ENCODE results near the gene ZSCAN9. TPM values are rescaled to one million over a fixed set of nuclear protein-coding genes. Genes with fewer than 3 reads are reported as not detected.
A peak's percentile ranks its signal among the peaks of the same experiment; 100 is the strongest.

Gene ZSCAN9
- total RNA-seq, 2 experiments from 2014 or later, result 1.7 to 1.8 TPM

- CTCF ChIA-PET, result interaction anchor here (0.7 to 0.9 kb wide), 2 partner anchors 13 to 102 kb away, joined by 3 to 4 read pairs; partner anchors contain the start of gene ZSCAN26
- peak; percentile 62 for ATAC-seq
- DNase-seq, result peak; percentile 48
These were observed 29.0 kb downstream of the ZSCAN9 start for GRCh38 chr6:28254121-28254519.

GRCh38 chr6:28257042-28257441 lies 32.0 kb downstream of the ZSCAN9 start:
- POLR2A ChIA-PET, result no interaction called here
- DNase-seq, result no peak
- CTCF ChIA-PET, result no interaction called here
- no peak for ATAC-seq
- peaks cover 1% of the 10 kb centered on the region for H3K27me3 Mint-ChIP-seq
- H3K9me3 Mint-ChIP-seq (ENCODE audit: low read depth), result peaks cover 7% of the 10 kb centered on the region
- H3K4me3 Mint-ChIP-seq, result no peak overlapping the region
- intact Hi-C loops (cut with DNase I, micrococcal nuclease), result loop anchor here in 1 of 2 experiments (10.0 kb wide), 1 partner anchor 872 kb away; the partner anchor contains the start of gene ZNF391
- no peak overlapping the region for H3K27ac Mint-ChIP-seq
- peaks cover 13% of the 10 kb centered on the region for H3K36me3 Mint-ChIP-seq (ENCODE audit: low read depth)
- H3K4me1 Mint-ChIP-seq, result peaks cover 13% of the 10 kb centered on the region

More at GRCh38 chr6:28254121-28254519, 29.0 kb downstream of the ZSCAN9 start:
- Mint-ChIP-seq H3K4me3 (no peak overlapping the region), H3K4me1 (peaks cover 19% of the 10 kb centered on the region), H3K36me3 (ENCODE audit: low read depth) (peaks cover 9% of the 10 kb centered on the region), H3K27me3 (peaks cover 1% of the 10 kb centered on the region), H3K9me3 (ENCODE audit: low read depth) (peaks cover 4% of the 10 kb centered on the region), H3K27ac (no peak overlapping the region)
- intact Hi-C loops (cut with DNase I, micrococcal nuclease), result loop anchor here (5.0 to 10.0 kb wide), 3 partner anchors 93 to 869 kb away; partner anchors contain the start of genes ZKSCAN3 (in 1 of the 2), ZNF165 (in 1 of the 2) and ZNF391 (in 1 of the 2)
- POLR2A ChIA-PET, result no interaction called here

GRCh38 chr6:28258877-28259777 lies 34.1 kb downstream of the ZSCAN9 start, which contains the start of gene NKAPL:
Gene NKAPL, plus strand, starts transcription at chr6:28259297. Its CDS starts 75 bp downstream, at chr6:28259372.
- peaks cover 7% of the 10 kb centered on the region for H3K9me3 Mint-ChIP-seq (ENCODE audit: low read depth)

GRCh38 chr6:28263922-28264321 lies 38.8 kb downstream of the ZSCAN9 start:
- CTCF ChIA-PET, result interaction anchor here (1.3 to 1.9 kb wide), 2 partner anchors 12 to 46 kb away, joined by 3 to 5 read pairs; partner anchors contain the start of gene ZKSCAN4
- Mint-ChIP-seq H3K27ac (no peak overlapping the region), H3K9me3 (ENCODE audit: low read depth) (peaks cover 3% of the 10 kb centered on the region), H3K4me3 (no peak overlapping the region), H3K36me3 (ENCODE audit: low read depth) (peaks cover 6% of the 10 kb centered on the region), H3K4me1 (peaks cover 18% of the 10 kb centered on the region), H3K27me3 (no peaks in the 10 kb centered on the region)
- intact Hi-C loops (cut with DNase I, micrococcal nuclease), result no loop called here
- no peak for ATAC-seq
- POLR2A ChIA-PET, result interaction anchor here (0.6 kb wide), 1 partner anchor 40 kb away, joined by 4 read pairs; no protein-coding TSS in a partner anchor
- no peak for DNase-seq

More at GRCh38 chr6:28258877-28259777, 34.1 kb downstream of the ZSCAN9 start, which contains the start of gene NKAPL:
- Mint-ChIP-seq H3K36me3 (ENCODE audit: low read depth) (peaks cover 13% of the 10 kb centered on the region), H3K27ac (peak within 1 kb of the TSS; percentile 75), H3K4me3 (peak within 1 kb of the TSS; percentile 56), H3K27me3 (peaks cover 1% of the 10 kb centered on the region), H3K4me1 (peaks cover 4% of the 10 kb centered on the region)
- POLR2A ChIA-PET, result no interaction called here
- peak; percentile 54 for ATAC-seq
- intact Hi-C loops (cut with DNase I, micrococcal nuclease), result loop anchor here in 1 of 2 experiments (10.0 kb wide), 1 partner anchor 874 kb away; the partner anchor contains the start of gene ZNF391
- CTCF ChIA-PET, result interaction anchor here (0.7 to 1.0 kb wide), 2 partner anchors 9 to 34 kb away, joined by 3 read pairs; no protein-coding TSS in a partner anchor
- DNase-seq, result peak; percentile 83

GRCh38 chr6:28264834-28265401 lies 39.8 kb downstream of the ZSCAN9 start:
- no peak for ATAC-seq
- H3K27ac Mint-ChIP-seq, result no peak overlapping the region
- no peaks in the 10 kb centered on the region for H3K27me3 Mint-ChIP-seq
- peaks cover 4% of the 10 kb centered on the region for H3K36me3 Mint-ChIP-seq (ENCODE audit: low read depth)
- peaks cover 25% of the 10 kb centered on the region for H3K4me1 Mint-ChIP-seq
- no peak for DNase-seq
- POLR2A ChIA-PET, result no interaction called here
- no peak overlapping the region for H3K4me3 Mint-ChIP-seq
- intact Hi-C loops (cut with DNase I, micrococcal nuclease), result loop anchor here (5.0 kb wide), 3 partner anchors 128 to 183 kb away; partner anchors contain the start of genes ZNF165 (in 1 of the 2) and ZSCAN12 (in 1 of the 2)
- CTCF ChIA-PET, result interaction anchor here (0.6 to 1.9 kb wide), 2 partner anchors 13 to 97 kb away, joined by 3 to 5 read pairs; partner anchors contain the start of gene ZKSCAN4
- H3K9me3 Mint-ChIP-seq (ENCODE audit: low read depth), result peaks cover 3% of the 10 kb centered on the region

GRCh38 chr6:28266563-28266961 lies 41.5 kb downstream of the ZSCAN9 start:
- no peak for ATAC-seq
- peaks cover 32% of the 10 kb centered on the region for H3K4me1 Mint-ChIP-seq
- H3K27ac Mint-ChIP-seq, result no peak overlapping the region
- no peaks in the 10 kb centered on the region for H3K27me3 Mint-ChIP-seq
- POLR2A ChIA-PET, result interaction anchor here (0.7 to 1.5 kb wide), 6 partner anchors 14 to 126 kb away, joined by 3 to 19 read pairs (median 4); partner anchors contain the start of genes PGBD1, ZKSCAN4 and ZKSCAN8
- intact Hi-C loops (cut with DNase I, micrococcal nuclease), result loop anchor here (2.0 to 5.0 kb wide), 5 partner anchors 82 to 184 kb away; partner anchors contain the start of genes ZKSCAN3 (in 1 of the 2), ZNF165 (in 1 of the 2) and ZSCAN12 (in 1 of the 2)
- no peak overlapping the region for H3K4me3 Mint-ChIP-seq
- no peak for DNase-seq
- no peaks in the 10 kb centered on the region for H3K9me3 Mint-ChIP-seq (ENCODE audit: low read depth)
- H3K36me3 Mint-ChIP-seq (ENCODE audit: low read depth), result peaks cover 3% of the 10 kb centered on the region
- CTCF ChIA-PET, result interaction anchor here (0.7 to 2.0 kb wide), 7 partner anchors 13 to 162 kb away, joined by 3 to 12 read pairs (median 3); partner anchors contain the start of gene ZKSCAN4

- peaks cover 4% of the 10 kb centered on the region for H3K36me3 Mint-ChIP-seq (ENCODE audit: low read depth)
- DNase-seq (peak; percentile 91), ATAC-seq (peak; percentile 90)
- no peaks in the 10 kb centered on the region for H3K9me3 Mint-ChIP-seq (ENCODE audit: low read depth)
- no peaks in the 10 kb centered on the region for H3K27me3 Mint-ChIP-seq
- CTCF ChIA-PET, result interaction anchor here (0.7 to 2.0 kb wide), 10 partner anchors 9 to 1183 kb away, joined by 3 to 12 read pairs (median 3); partner anchors contain the start of genes NKAPL and ZKSCAN4
- peaks cover 32% of the 10 kb centered on the region for H3K4me1 Mint-ChIP-seq
- intact Hi-C loops (cut with DNase I, micrococcal nuclease), result loop anchor here (1.0 to 5.0 kb wide), 10 partner anchors 15 to 276 kb away; partner anchors contain the start of genes ZKSCAN4 (in 2 of the 2), ZKSCAN3 (in 1 of the 2), ZKSCAN8 (in 1 of the 2) and ZNF165 (in 1 of the 2)
- H3K4me3 Mint-ChIP-seq, result no peak within 1 kb of the TSS
- POLR2A ChIA-PET, result interaction anchor here (0.7 to 1.5 kb wide), 7 partner anchors 14 to 132 kb away, joined by 3 to 19 read pairs (median 4); partner anchors contain the start of genes PGBD1, ZKSCAN4 and ZKSCAN8
- H3K27ac Mint-ChIP-seq, result no peak within 1 kb of the TSS
These were observed 42.1 kb downstream of the ZSCAN9 start, which contains the start of gene ZSCAN26 for GRCh38 chr6:28266962-28267694. Gene ZSCAN26, plus strand, starts transcription at chr6:28267143. Its CDS starts 4,777 bp downstream, at chr6:28271920.

- ATAC-seq (no peak), DNase-seq (no peak)
- intact Hi-C loops (cut with DNase I, micrococcal nuclease), result loop anchor here (1.0 to 5.0 kb wide), 10 partner anchors 15 to 276 kb away; partner anchors contain the start of genes ZKSCAN4 (in 2 of the 2), ZKSCAN3 (in 1 of the 2), ZKSCAN8 (in 1 of the 2) and ZNF165 (in 1 of the 2)
- Mint-ChIP-seq H3K4me1 (peaks cover 32% of the 10 kb centered on the region), H3K27me3 (no peaks in the 10 kb centered on the region), H3K4me3 (no peak overlapping the region), H3K9me3 (ENCODE audit: low read depth) (no peaks in the 10 kb centered on the region), H3K27ac (no peak overlapping the region), H3K36me3 (ENCODE audit: low read depth) (peaks cover 9% of the 10 kb centered on the region)
- POLR2A ChIA-PET, result interaction anchor here (0.7 to 1.5 kb wide), 5 partner anchors 14 to 131 kb away, joined by 3 to 19 read pairs (median 4); partner anchors contain the start of genes PGBD1, ZKSCAN4 and ZKSCAN8
- CTCF ChIA-PET, result interaction anchor here (0.7 to 2.0 kb wide), 7 partner anchors 9 to 1183 kb away, joined by 3 to 12 read pairs (median 3); partner anchors contain the start of genes NKAPL and ZKSCAN4
These were observed 42.6 kb downstream of the ZSCAN9 start for GRCh38 chr6:28267695-28268059.

- DNase-seq (peak; percentile 13), ATAC-seq (peak; percentile 59)
- intact Hi-C loops (cut with DNase I, micrococcal nuclease), result loop anchor here (5.0 kb wide), 3 partner anchors 128 to 187 kb away; partner anchors contain the start of genes ZNF165 (in 1 of the 2) and ZSCAN12 (in 1 of the 2)
- peaks cover 29% of the 10 kb centered on the region for H3K4me1 Mint-ChIP-seq
- H3K27me3 Mint-ChIP-seq, result no peaks in the 10 kb centered on the region
- no peaks in the 10 kb centered on the region for H3K9me3 Mint-ChIP-seq (ENCODE audit: low read depth)
- no peak overlapping the region for H3K4me3 Mint-ChIP-seq
- peaks cover 22% of the 10 kb centered on the region for H3K36me3 Mint-ChIP-seq (ENCODE audit: low read depth)
- POLR2A ChIA-PET, result interaction anchor here (1.3 kb wide), 1 partner anchor 17 kb away, joined by 3 read pairs; the partner anchor contains the start of gene ZKSCAN4
- H3K27ac Mint-ChIP-seq, result peak overlapping the region; percentile 72
- CTCF ChIA-PET, result interaction anchor here (1.3 to 1.6 kb wide), 2 partner anchors 10 to 17 kb away, joined by 4 to 5 read pairs; partner anchors contain the start of gene ZKSCAN4
These were observed 44.4 kb downstream of the ZSCAN9 start for GRCh38 chr6:28269492-28269891.

Measured in activated CD4-positive, alpha-beta T cell treated with anti-CD3 and anti-CD28 coated beads for 36 hours (primary cell).